Lower lobe of right lung (tissue), 2 donors: Measurements from ENCODE around the gene INPP5A. TPM values are rescaled to one million over a fixed set of nuclear protein-coding genes. Genes with fewer than 3 reads are reported as not detected.

Experiments
- ATAC-seq, 2 donors: fragments of 200-7000 bp; cut with Tn5 transposase; one replicate each; pipeline ENCODE4 v1.9.1; 2020 to 2022; ENCODE audit warnings: mild to moderate bottlenecking in 2 of 2, moderate library complexity in 2 of 2
- DNase-seq: peaks from one replicate; pipeline ENCODE4 v3.0.0-alpha.2; 2020
- H3K27ac ChIP-seq: fragments of 200-600 bp; one replicate; pipeline ENCODE4 v1.8.0; 2022
- H3K27me3 ChIP-seq: fragments of 200-600 bp; one replicate; pipeline ENCODE4 v1.8.0; 2022; ENCODE audit warnings: low read depth
- H3K36me3 ChIP-seq: fragments of 200-600 bp; one replicate; pipeline ENCODE4 v1.8.0; 2022; ENCODE audit warnings: mild to moderate bottlenecking
- H3K4me1 ChIP-seq: fragments of 200-600 bp; one replicate; pipeline ENCODE4 v1.8.0; 2022
- H3K4me3 ChIP-seq: fragments of 200-600 bp; one replicate; pipeline ENCODE4 v1.8.0; 2022; ENCODE audit warnings: mild to moderate bottlenecking
- H3K9me3 ChIP-seq: fragments of 200-600 bp; one replicate; pipeline ENCODE4 v1.8.0; 2022
- intact Hi-C: fragments of 100-400 bp; cut with DNase I; formaldehyde crosslinking; loops from one replicate; pipeline ENCODE4 v1.11.0; 2022
- total RNA-seq: library from RNA; stranded (reverse); fragmentation: NEBNext Ultra II Directional; extraction: Animal tissue kit (Norgen Biotek cat#: 25700); gene quantifications from one replicate; pipeline ENCODE4 v1.2.1, GENCODE V29; 2021
- TF ChIP-seq, protein P1 (sequence below): fragments of 200-600 bp; IDR thresholded peaks from one replicate; pipeline ENCODE4 v1.8.0; 2022; ENCODE audit warnings: antibody characterized with exemption, mild to moderate bottlenecking
- donor health status: DM: no; HTN: yes; CAD: no; lungs with severe emphysema.

INPP5A gene
- total RNA-seq, 1 donor from 2014 or later: 34.1 TPM

DNA sequence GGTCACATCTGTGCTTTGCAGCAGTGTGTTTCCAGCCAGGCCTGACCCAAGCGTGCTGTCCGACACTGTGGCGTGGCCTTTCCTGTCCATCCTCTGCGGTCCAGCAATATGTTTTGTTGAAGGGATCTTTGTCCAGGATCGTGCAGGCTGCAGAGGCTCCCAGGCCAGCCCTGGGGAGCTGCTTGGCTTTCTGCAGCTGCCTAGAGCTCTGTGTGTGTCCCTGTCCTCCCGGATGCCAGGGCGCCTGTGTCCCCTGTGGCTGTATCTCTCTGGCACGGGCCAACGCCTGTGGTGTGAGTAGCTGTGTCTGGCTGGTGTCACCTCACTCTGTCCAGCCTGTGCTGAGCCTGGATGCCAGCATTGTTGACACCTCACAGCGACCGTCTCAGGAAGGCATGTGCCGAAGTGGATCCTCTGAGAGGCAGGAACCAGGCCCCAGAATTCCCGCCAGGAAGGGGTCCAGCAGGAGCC, 94.5 kb downstream of the INPP5A start:
- Histone ChIP-seq H3K4me3 (no peak overlapping the region), H3K4me1 (peaks cover 61% of the 10 kb centered on the region), H3K27me3 (no peaks in the 10 kb centered on the region), H3K36me3 (no peaks in the 10 kb centered on the region), H3K9me3 (no peaks in the 10 kb centered on the region), H3K27ac (peak overlapping the region; percentile 79)
- peak; percentile 35 for DNase-seq
- intact Hi-C loops: no loop called here
- ATAC-seq: no peak
- TF ChIP-seq, protein P1, sequence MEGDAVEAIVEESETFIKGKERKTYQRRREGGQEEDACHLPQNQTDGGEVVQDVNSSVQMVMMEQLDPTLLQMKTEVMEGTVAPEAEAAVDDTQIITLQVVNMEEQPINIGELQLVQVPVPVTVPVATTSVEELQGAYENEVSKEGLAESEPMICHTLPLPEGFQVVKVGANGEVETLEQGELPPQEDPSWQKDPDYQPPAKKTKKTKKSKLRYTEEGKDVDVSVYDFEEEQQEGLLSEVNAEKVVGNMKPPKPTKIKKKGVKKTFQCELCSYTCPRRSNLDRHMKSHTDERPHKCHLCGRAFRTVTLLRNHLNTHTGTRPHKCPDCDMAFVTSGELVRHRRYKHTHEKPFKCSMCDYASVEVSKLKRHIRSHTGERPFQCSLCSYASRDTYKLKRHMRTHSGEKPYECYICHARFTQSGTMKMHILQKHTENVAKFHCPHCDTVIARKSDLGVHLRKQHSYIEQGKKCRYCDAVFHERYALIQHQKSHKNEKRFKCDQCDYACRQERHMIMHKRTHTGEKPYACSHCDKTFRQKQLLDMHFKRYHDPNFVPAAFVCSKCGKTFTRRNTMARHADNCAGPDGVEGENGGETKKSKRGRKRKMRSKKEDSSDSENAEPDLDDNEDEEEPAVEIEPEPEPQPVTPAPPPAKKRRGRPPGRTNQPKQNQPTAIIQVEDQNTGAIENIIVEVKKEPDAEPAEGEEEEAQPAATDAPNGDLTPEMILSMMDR: no peak

DNA sequence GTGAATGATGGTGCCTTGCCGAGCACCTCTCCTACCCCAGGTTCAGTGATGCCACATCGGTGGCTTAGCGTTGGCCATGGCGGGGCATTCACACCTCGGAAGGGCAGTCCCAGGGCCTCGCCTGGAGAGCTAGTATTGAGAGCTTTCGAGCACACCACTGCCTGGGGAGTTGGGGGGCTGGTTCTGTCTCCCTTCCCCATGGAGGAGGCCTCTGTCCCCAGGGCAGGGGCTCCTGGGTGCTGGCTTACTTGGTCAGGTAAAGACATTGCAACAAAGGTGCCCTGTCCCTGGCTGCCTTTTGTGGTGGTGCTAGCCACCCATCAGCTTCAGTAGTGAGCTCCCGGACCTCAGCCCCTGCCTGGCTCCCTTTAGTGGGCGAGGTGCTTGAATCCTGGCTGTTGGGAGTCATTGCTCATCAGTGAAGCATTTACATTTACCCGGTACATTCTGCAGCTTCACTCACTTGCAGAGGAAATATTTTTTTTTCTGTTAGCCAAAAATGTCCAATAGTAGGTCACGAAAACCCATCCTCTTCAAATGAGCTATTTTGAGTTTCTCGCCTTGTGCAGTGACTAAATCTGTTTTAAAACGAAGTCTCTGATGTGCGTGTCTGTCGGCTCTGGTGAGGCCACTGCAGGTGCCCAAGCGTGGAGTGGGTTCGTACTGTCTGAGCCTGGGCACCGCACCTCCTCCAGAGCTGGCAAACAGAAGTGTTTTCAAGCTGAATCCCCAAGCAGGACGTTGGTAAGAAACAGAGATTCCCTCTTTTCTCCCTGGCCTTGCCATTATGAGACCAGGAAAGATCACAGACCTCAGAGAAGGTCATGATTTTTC, 95.5 kb downstream of the INPP5A start:
- peaks cover 61% of the 10 kb centered on the region for H3K4me1 ChIP-seq
- ATAC-seq (no peak), DNase-seq (peak; percentile 33)
- H3K27me3 ChIP-seq: no peaks in the 10 kb centered on the region
- H3K27ac ChIP-seq: peak overlapping the region; percentile 79
- H3K9me3 ChIP-seq: no peaks in the 10 kb centered on the region
- H3K36me3 ChIP-seq: no peaks in the 10 kb centered on the region
- TF ChIP-seq, protein P1: no peak
- H3K4me3 ChIP-seq: no peak overlapping the region
- intact Hi-C loops: no loop called here

DNA sequence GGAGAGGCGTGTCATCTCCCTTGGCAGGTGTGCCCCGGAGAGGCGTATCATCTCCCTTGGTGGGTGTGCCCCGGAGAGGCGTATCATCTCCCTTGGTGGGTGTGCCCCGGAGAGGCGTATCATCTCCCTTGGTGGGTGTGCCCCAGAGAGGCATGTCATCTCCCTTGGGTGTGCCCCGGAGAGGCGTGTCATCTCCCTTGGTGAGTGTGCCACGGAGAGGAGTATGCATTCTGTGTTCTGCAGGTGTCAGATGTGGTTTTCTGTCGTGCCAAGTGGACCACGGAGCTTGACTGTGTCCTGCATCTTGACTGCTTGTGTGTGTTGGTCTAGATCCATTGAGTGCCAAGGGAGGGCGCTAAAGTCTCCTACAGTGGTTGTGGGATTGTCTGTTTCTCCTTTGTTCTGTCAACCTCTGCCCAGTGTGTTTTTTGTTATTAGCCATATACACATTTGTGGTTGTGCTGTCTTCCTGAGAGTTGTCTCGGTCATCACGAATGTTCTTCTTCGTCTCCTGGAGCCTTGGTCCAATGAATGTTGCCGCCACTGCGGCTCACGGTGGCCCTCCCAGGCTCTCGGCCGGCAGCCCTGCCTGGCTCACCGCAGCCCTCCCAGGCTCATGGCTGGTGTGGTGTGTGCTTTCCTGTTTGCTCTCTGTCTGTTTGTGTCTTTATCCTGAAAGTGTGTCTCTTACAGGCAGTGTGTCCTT, 96.8 kb downstream of the INPP5A start:
- no peak overlapping the region for H3K4me3 ChIP-seq
- H3K27me3 ChIP-seq: no peaks in the 10 kb centered on the region
- no peaks in the 10 kb centered on the region for H3K9me3 ChIP-seq
- no peak overlapping the region for H3K27ac ChIP-seq
- ATAC-seq: no peak
- H3K36me3 ChIP-seq: no peaks in the 10 kb centered on the region
- H3K4me1 ChIP-seq: peaks cover 51% of the 10 kb centered on the region
- intact Hi-C loops: no loop called here
- no peak for DNase-seq
- TF ChIP-seq, protein P1: no peak

DNA sequence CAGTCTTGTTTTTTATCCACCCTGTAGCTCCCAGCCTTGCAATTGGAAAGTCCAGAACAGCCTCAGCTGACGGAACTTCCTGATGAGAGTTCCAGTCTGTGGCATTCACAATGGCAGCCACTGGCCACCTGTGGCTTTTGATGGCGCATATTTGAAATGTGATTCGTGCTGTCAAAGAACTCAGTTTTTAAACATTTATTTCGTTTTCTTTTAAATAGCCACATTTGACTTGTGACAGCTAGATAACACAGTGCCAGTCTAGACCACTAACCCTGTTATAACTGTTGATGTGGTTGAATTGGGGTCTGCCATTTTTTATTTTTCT, 97.3 kb downstream of the INPP5A start:
- Histone ChIP-seq H3K36me3 (no peaks in the 10 kb centered on the region), H3K27ac (no peak overlapping the region), H3K4me3 (no peak overlapping the region), H3K9me3 (no peaks in the 10 kb centered on the region), H3K27me3 (no peaks in the 10 kb centered on the region), H3K4me1 (peaks cover 46% of the 10 kb centered on the region)
- intact Hi-C loops: loop anchor here (5.0 kb wide), 1 partner anchor 173 kb away; no protein-coding TSS in a partner anchor
- ATAC-seq: no peak
- TF ChIP-seq, protein P1: no peak
- DNase-seq: no peak

DNA sequence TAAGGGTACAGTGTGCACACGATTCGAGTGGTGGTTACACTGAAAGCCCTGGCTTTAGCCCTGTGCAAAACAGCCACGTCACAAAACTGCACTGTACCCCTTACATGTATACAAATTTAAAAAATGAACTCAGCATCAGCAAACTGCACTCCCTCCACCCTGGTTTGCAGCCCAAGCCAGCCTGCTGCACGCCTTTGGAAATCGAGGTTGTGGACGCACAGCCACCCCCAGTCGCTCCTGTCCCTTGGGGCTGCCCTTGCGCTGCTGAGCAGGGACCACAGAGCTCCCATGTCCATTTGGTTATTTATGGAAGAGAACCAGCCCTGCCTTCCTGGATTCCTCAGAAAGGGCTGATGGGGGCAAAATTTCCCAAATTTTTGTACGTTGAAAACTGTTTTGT, 98.8 kb downstream of the INPP5A start:
- H3K27me3 ChIP-seq: no peaks in the 10 kb centered on the region
- H3K27ac ChIP-seq: no peak overlapping the region
- H3K9me3 ChIP-seq: no peaks in the 10 kb centered on the region
- peaks cover 39% of the 10 kb centered on the region for H3K4me1 ChIP-seq
- H3K36me3 ChIP-seq: no peaks in the 10 kb centered on the region
- TF ChIP-seq, protein P1: no peak
- intact Hi-C loops: loop anchor here (5.0 kb wide), 1 partner anchor 174 kb away; no protein-coding TSS in a partner anchor
- ATAC-seq (no peak), DNase-seq (no peak)
- H3K4me3 ChIP-seq: no peak overlapping the region
